BE2C (cell line): ENCODE data around the gene DDX24.

Source experiments
- DNase-seq: peaks from one replicate; pipeline ENCODE4 v3.0.0-alpha.2; 2020
- H3K27me3 ChIP-seq: fragments of 250-450 bp; sonication (Bioruptor Pico); 2 replicates; pipeline ENCODE4 v1.5.1; 2020; ENCODE audit warnings: mild to moderate bottlenecking
- H3K36me3 ChIP-seq: fragments of 250-450 bp; sonication (Bioruptor Pico); 2 replicates; pipeline ENCODE4 v1.5.1; 2020; ENCODE audit warnings: mild to moderate bottlenecking
- H3K4me1 ChIP-seq: fragments of 250-450 bp; sonication (Bioruptor Pico); 2 replicates; pipeline ENCODE4 v1.5.1; 2020
- H3K4me3 ChIP-seq: 2 replicates; pipeline ENCODE4 v1.5.1; 2011; ENCODE audit warnings: low read depth, low read length
- H3K9me3 ChIP-seq: fragments of 250-450 bp; sonication (Bioruptor Pico); 2 replicates; pipeline ENCODE4 v1.5.1; 2020
- TF ChIP-seq, protein P1 (sequence below): IDR thresholded peaks from 2 replicates; pipeline ENCODE4 v1.5.1; 2012; ENCODE audit warnings: mild to moderate bottlenecking, low read depth, low read length

The DDX24 gene

GRCh38 chr14:94022532-94023411 lies 58.2 kb downstream of the DDX24 start:
- Histone ChIP-seq H3K27me3 (no peaks in the 10 kb centered on the region), H3K9me3 (no peaks in the 10 kb centered on the region), H3K4me3 (no peak overlapping the region), H3K36me3 (no peaks in the 10 kb centered on the region), H3K4me1 (no peaks in the 10 kb centered on the region)
- TF ChIP-seq, protein P1, sequence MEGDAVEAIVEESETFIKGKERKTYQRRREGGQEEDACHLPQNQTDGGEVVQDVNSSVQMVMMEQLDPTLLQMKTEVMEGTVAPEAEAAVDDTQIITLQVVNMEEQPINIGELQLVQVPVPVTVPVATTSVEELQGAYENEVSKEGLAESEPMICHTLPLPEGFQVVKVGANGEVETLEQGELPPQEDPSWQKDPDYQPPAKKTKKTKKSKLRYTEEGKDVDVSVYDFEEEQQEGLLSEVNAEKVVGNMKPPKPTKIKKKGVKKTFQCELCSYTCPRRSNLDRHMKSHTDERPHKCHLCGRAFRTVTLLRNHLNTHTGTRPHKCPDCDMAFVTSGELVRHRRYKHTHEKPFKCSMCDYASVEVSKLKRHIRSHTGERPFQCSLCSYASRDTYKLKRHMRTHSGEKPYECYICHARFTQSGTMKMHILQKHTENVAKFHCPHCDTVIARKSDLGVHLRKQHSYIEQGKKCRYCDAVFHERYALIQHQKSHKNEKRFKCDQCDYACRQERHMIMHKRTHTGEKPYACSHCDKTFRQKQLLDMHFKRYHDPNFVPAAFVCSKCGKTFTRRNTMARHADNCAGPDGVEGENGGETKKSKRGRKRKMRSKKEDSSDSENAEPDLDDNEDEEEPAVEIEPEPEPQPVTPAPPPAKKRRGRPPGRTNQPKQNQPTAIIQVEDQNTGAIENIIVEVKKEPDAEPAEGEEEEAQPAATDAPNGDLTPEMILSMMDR, result no peak
- no peak for DNase-seq

DNA sequence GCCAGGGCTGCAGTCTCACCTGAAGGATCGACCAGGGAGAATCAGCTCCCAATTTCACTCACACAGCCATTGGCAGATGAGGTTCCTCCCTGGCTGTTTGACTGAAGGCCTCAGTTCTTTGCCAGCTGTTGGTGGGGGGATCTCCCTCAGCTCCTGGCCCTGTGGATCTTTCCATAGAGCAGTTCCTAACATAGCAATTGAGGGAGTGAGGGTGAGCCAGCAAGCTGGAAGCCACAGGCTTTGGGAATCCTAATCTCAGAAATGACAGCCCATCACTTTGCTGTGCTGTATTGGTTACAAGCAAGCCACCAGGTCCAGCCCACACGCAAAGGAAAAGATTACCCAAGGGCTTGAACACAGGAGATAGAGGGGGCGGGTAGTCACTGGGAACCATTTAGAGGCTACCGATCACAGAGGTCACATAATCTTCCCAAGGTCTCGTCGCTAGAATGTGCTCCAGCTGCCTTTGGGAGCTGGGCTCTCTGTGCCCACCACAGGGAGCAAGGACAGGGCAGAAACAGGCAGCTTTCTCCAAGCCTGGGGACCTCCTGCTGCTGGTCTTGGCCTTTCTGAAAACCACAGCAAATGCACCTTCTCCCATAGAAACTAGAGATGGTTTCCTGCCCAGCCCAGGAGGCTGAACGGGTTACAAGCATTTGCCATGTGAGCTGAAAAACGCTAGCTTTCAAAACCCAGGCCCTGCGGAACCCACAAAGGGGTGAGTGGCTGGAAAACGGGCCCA lies 59.4 kb downstream of the DDX24 start:
- H3K36me3 ChIP-seq, result no peaks in the 10 kb centered on the region
- DNase-seq, result no peak
- H3K9me3 ChIP-seq, result no peaks in the 10 kb centered on the region

GRCh38 chr14:94021001-94021400 lies 60.0 kb downstream of the DDX24 start:
- Histone ChIP-seq H3K27me3 (no peaks in the 10 kb centered on the region), H3K9me3 (no peaks in the 10 kb centered on the region), H3K4me3 (no peak overlapping the region), H3K36me3 (no peaks in the 10 kb centered on the region), H3K4me1 (no peaks in the 10 kb centered on the region)
- DNase-seq, result no peak
- TF ChIP-seq, protein P1, result no peak

More for the DNA sequence above, 59.4 kb downstream of the DDX24 start:
- TF ChIP-seq, protein P1, result no peak
- Histone ChIP-seq H3K27me3 (no peaks in the 10 kb centered on the region), H3K4me1 (no peaks in the 10 kb centered on the region), H3K4me3 (no peak overlapping the region)

DNA sequence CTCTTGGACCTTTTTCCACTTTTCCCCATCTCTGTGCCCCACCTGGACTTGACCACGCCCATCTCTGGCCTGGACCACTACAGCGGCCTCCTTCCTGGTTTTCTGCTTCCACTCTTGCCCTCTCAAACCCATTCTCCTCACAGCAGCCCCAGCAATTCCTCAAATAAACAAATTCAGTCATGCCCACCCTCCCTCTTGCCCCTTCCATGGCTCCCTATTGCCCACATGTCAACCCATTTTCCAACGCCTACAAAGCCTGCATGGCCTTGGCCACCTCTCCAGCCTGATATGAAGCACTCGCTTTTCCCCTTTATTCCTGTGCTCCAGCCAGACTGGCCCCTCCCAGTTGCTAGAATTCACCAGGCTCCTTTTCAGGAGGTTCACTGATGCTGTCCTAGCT lies 60.7 kb downstream of the DDX24 start:
- TF ChIP-seq, protein P1, result no peak
- Histone ChIP-seq H3K27me3 (no peaks in the 10 kb centered on the region), H3K4me1 (no peaks in the 10 kb centered on the region), H3K4me3 (no peak overlapping the region), H3K36me3 (no peaks in the 10 kb centered on the region), H3K9me3 (no peaks in the 10 kb centered on the region)
- DNase-seq, result no peak

DNA sequence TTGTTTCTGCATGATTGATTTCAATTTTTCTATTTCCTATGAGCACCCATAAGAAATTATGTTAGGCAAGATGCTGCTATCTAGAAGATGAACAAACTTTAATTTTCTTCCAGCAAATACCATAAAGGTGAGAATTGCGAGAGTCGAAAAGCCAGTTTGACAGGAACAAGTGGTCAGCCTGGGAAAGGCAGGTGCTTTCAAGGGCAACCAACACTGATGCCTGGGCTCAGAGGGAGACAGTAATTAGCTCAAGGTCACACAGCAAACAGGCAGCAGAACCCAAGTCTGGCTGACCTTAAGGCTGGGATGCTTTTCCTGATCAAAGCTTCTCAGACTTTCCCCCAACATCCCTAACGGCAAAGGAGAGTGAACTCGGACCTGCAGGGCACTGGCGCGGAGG lies 61.7 kb downstream of the DDX24 start:
- TF ChIP-seq, protein P1, result no peak
- Histone ChIP-seq H3K4me1 (no peaks in the 10 kb centered on the region), H3K9me3 (no peaks in the 10 kb centered on the region), H3K36me3 (no peaks in the 10 kb centered on the region), H3K27me3 (no peaks in the 10 kb centered on the region), H3K4me3 (no peak overlapping the region)
- no peak for DNase-seq

DNA sequence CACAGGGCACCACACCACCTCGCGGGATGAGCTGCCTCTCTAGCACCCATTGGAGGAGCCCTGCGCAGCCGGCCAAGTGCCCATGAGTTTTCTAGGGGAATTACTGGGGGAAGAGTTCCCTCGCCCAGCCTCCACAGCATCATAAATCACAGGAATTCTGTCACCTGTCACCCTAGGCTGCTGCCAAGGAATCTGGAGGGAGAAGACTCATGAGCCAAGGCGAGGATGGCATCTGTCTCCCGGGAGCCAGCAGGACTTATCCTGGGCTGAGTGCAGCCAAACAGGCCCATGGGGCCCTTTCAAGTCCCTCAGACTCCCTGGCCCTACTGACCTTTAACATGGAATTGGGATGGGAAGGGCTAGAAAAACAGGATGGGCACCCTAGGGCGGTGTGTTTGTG lies 62.7 kb downstream of the DDX24 start:
- DNase-seq, result no peak
- TF ChIP-seq, protein P1, result no peak
- no peak overlapping the region for H3K4me3 ChIP-seq
- no peaks in the 10 kb centered on the region for H3K9me3 ChIP-seq
- H3K36me3 ChIP-seq, result no peaks in the 10 kb centered on the region
- H3K27me3 ChIP-seq, result no peaks in the 10 kb centered on the region
- H3K4me1 ChIP-seq, result no peaks in the 10 kb centered on the region
